Measurements from ENCODE around the gene CEL. TPM values are rescaled to one million over a fixed set of nuclear protein-coding genes. Genes with fewer than 3 reads are reported as not detected.
"Not testable (repeated sequence)": the region's sequence is repeated elsewhere in the genome, so short reads cannot be mapped to it uniquely, and the experiment has no call there.

The CEL gene
- total RNA-seq, 1 experiment from 2014 or later, result 6.6 TPM

GRCh38 chr9:133090752-133091385 is 29.1 kb downstream of the CEL start:
- ChIA-PET POLR2A (no interaction called here), CTCF (interaction anchor here (1.2 kb wide), 2 partner anchors 11 to 97 kb away, joined by 4 to 10 read pairs; no protein-coding TSS in a partner anchor)
- H3K4me3 Mint-ChIP-seq, result no peak overlapping the region
- H3K36me3 Mint-ChIP-seq, result peaks cover 5% of the 10 kb centered on the region
- TF ChIP-seq GRHL2 (CRISPR knock-in tag; IDR thresholded peaks at IDR 0.05; ENCODE audit: insufficient replicate concordance, severe bottlenecking) (no peak), TCF7 (CRISPR knock-in tag; IDR thresholded peaks at IDR 0.05; ENCODE audit: low read depth) (no peak), ELF4 (CRISPR knock-in tag; IDR thresholded peaks at IDR 0.05; ENCODE audit: low read depth) (no peak), ZNF121 (CRISPR knock-in tag; IDR thresholded peaks at IDR 0.05) (no peak), ETV6 (CRISPR knock-in tag; IDR thresholded peaks at IDR 0.05) (no peak), ATF2 (CRISPR knock-in tag; IDR thresholded peaks at IDR 0.05; ENCODE audit: borderline replicate concordance, low read depth) (no peak), FOXJ3 (CRISPR knock-in tag; IDR thresholded peaks at IDR 0.05; ENCODE audit: borderline replicate concordance) (no peak), SP1 (CRISPR knock-in tag; conservative IDR thresholded peaks at IDR 0.05) (no peak), ZNF423 (CRISPR knock-in tag; IDR thresholded peaks at IDR 0.05) (no peak), OVOL2 (CRISPR knock-in tag; IDR thresholded peaks at IDR 0.05; ENCODE audit: borderline replicate concordance) (no peak)
- TF ChIP-seq, protein P1, sequence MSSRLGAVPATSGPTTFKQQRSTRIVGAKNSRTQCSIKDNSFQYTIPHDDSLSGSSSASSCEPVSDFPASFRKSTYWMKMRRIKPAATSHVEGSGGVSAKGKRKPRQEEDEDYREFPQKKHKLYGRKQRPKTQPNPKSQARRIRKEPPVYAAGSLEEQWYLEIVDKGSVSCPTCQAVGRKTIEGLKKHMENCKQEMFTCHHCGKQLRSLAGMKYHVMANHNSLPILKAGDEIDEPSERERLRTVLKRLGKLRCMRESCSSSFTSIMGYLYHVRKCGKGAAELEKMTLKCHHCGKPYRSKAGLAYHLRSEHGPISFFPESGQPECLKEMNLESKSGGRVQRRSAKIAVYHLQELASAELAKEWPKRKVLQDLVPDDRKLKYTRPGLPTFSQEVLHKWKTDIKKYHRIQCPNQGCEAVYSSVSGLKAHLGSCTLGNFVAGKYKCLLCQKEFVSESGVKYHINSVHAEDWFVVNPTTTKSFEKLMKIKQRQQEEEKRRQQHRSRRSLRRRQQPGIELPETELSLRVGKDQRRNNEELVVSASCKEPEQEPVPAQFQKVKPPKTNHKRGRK (CRISPR knock-in tag; IDR thresholded peaks at IDR 0.05; ENCODE audit: borderline replicate concordance), result no peak
- H3K9me3 Mint-ChIP-seq, result peaks cover 12% of the 10 kb centered on the region
- no peak for DNase-seq (ENCODE audit: low spot score)
- H3K27ac Mint-ChIP-seq, result no peak overlapping the region
- H3K27me3 Mint-ChIP-seq (ENCODE audit: low read depth), result peaks cover 7% of the 10 kb centered on the region
- no peaks in the 10 kb centered on the region for H3K4me1 Mint-ChIP-seq
- ATAC-seq, result no peak

GRCh38 chr9:133094351-133094750 is 32.6 kb downstream of the CEL start:
- H3K4me3 Mint-ChIP-seq; DNase-seq (ENCODE audit: low spot score); H3K4me1 Mint-ChIP-seq; POLR2A ChIA-PET; H3K27ac Mint-ChIP-seq; ATAC-seq: not testable (repeated sequence)
- H3K27me3 Mint-ChIP-seq (ENCODE audit: low read depth), result peaks cover 16% of the 10 kb centered on the region
- H3K36me3 Mint-ChIP-seq, result peaks cover 32% of the 10 kb centered on the region
- CTCF ChIA-PET, result interaction anchor here (0.6 to 1.3 kb wide), 4 partner anchors 8 to 246 kb away, joined by 3 to 6 read pairs (median 4); no protein-coding TSS in a partner anchor
- peaks cover 22% of the 10 kb centered on the region for H3K9me3 Mint-ChIP-seq

GRCh38 chr9:133094842-133095393 is 33.1 kb downstream of the CEL start:
- CTCF ChIA-PET, result interaction anchor here (1.3 kb wide), 1 partner anchor 49 kb away, joined by 6 read pairs; no protein-coding TSS in a partner anchor
- Mint-ChIP-seq H3K4me3 (no peak overlapping the region), H3K9me3 (peaks cover 22% of the 10 kb centered on the region), H3K27me3 (ENCODE audit: low read depth) (peaks cover 16% of the 10 kb centered on the region), H3K27ac (no peak overlapping the region), H3K36me3 (peaks cover 32% of the 10 kb centered on the region), H3K4me1 (no peaks in the 10 kb centered on the region)
- no peak for TF ChIP-seq HMGXB4 (CRISPR knock-in tag; IDR thresholded peaks at IDR 0.05)
- no peak for TF ChIP-seq SP1 (CRISPR knock-in tag; conservative IDR thresholded peaks at IDR 0.05)
- TF ChIP-seq ZNF219 (CRISPR knock-in tag; IDR thresholded peaks at IDR 0.05; ENCODE audit: borderline replicate concordance), result no peak
- no peak for TF ChIP-seq ZNF396 (CRISPR knock-in tag; IDR thresholded peaks at IDR 0.05; ENCODE audit: borderline replicate concordance)
- TF ChIP-seq MAX (CRISPR knock-in tag; IDR thresholded peaks at IDR 0.05), result no peak
- TF ChIP-seq ATF3 (CRISPR knock-in tag; conservative IDR thresholded peaks at IDR 0.05), result no peak
- no peak for TF ChIP-seq RORB (CRISPR knock-in tag; IDR thresholded peaks at IDR 0.05)
- TF ChIP-seq ZNF425 (CRISPR knock-in tag; conservative IDR thresholded peaks at IDR 0.05), result no peak
- no peak for TF ChIP-seq JUN (CRISPR knock-in tag; IDR thresholded peaks at IDR 0.05)
- DNase-seq (ENCODE audit: low spot score) (no peak), ATAC-seq (no peak)
- POLR2A ChIA-PET, result no interaction called here
